ENCODE data around the gene SCFD2.

The SCFD2 gene

DNA sequence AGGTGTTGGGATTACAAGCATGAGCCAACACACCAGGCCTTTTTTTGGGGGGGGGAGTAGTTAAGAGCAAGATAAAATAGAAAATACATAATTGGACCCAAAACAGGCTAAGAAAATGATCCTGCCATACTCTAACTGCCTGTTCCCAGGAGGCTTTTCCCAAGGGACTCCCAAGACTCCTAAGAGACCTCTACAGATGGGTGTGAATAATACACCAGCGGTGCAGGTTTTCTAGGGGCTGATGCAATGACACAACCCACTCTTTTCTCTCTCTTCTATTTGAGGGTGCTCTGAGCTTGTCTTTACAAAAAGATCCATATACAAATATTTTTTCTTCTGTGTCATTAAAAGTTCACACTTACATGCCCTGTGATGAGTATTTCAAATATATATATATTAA lies 386.8 kb downstream of the SCFD2 start:
- TF ChIP-seq, protein P1, sequence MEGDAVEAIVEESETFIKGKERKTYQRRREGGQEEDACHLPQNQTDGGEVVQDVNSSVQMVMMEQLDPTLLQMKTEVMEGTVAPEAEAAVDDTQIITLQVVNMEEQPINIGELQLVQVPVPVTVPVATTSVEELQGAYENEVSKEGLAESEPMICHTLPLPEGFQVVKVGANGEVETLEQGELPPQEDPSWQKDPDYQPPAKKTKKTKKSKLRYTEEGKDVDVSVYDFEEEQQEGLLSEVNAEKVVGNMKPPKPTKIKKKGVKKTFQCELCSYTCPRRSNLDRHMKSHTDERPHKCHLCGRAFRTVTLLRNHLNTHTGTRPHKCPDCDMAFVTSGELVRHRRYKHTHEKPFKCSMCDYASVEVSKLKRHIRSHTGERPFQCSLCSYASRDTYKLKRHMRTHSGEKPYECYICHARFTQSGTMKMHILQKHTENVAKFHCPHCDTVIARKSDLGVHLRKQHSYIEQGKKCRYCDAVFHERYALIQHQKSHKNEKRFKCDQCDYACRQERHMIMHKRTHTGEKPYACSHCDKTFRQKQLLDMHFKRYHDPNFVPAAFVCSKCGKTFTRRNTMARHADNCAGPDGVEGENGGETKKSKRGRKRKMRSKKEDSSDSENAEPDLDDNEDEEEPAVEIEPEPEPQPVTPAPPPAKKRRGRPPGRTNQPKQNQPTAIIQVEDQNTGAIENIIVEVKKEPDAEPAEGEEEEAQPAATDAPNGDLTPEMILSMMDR (conservative IDR thresholded peaks at IDR 0.05; ENCODE audit: low read depth, low read length): peak; percentile 29
- DNase-seq (ENCODE audit: low read depth): no peak
- no peak overlapping the region for H3K4me3 ChIP-seq (ENCODE audit: low read length)

DNA sequence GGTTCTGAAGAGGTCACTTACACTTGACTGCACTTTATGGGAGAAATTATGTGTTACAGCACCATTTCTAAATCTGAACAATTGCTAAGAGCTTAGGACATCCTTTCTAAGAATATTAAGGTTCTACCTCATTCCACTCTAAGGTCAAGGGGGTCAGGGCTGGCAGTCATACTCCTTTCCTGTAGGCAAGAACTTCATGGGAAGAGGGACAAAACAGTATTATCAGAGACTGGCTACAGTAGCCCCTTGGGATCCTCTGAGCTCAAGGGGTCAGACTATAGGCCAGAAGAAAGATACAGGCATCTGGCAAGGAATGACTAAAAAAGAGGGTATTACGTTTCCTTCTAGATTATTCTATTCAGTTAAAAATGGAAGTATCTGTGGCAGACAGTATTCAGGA lies 388.6 kb downstream of the SCFD2 start:
- no peak overlapping the region for H3K4me3 ChIP-seq (ENCODE audit: low read length)
- DNase-seq (ENCODE audit: low read depth): no peak
- TF ChIP-seq, protein P1 (conservative IDR thresholded peaks at IDR 0.05; ENCODE audit: low read depth, low read length): no peak

DNA sequence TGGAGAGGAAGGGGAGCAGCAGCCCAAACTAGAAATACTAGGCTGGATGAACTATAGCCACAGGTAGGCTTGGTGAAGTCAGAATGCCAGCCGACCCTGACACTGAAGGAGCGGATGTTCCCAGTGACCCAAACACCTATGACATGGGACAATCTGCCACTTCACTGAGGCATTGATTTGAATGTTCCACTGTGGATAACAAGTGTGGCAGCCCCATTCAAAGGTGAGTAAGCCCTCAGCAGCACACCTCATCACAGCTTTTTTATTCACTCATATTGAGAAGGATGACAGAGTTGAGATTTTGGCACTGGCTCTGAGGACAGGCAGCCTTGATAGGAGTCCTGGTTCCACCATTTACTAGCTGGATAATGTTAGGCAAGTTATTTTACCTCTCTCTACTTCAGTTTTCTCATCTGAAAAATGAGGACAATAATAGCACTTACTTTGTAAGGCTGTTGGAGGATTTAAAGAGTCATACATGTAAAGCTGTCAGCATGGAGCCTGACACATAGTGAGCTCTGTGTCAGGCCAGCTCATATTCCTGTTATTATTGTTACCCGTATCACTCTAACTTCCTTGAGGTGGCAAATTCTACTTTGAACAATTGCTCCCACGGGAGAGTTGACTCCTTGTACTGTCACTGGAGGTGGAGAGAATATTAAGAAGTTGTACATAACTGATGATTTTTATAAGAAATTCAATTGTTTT lies 389.2 kb downstream of the SCFD2 start:
- TF ChIP-seq, protein P1 (conservative IDR thresholded peaks at IDR 0.05; ENCODE audit: low read depth, low read length): no peak
- H3K4me3 ChIP-seq (ENCODE audit: low read length): no peak overlapping the region

DNA sequence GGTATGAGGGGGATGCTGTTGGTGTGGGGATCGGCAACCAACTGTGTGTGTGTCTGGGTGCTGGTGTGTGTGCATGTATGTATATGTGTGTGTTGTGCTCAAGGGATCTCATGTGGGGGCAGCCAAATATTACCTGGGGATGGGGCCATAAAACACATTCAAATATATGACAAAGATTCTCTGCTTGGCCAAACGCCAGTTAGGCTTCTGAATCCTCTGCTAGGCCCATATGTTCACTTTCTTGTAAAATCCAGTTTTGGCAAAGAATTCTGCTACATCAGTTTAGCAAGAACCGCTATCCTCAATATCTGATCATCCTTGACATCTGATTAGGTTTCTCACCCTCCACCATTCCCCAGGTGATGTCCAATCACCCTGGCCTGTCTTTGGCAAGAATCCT lies 397.2 kb downstream of the SCFD2 start:
- TF ChIP-seq, protein P1 (conservative IDR thresholded peaks at IDR 0.05; ENCODE audit: low read depth, low read length): no peak
- no peak overlapping the region for H3K4me3 ChIP-seq (ENCODE audit: low read length)
- DNase-seq (ENCODE audit: low read depth): no peak

More for the DNA sequence above, 389.2 kb downstream of the SCFD2 start:
- DNase-seq (ENCODE audit: low read depth): no peak

DNA sequence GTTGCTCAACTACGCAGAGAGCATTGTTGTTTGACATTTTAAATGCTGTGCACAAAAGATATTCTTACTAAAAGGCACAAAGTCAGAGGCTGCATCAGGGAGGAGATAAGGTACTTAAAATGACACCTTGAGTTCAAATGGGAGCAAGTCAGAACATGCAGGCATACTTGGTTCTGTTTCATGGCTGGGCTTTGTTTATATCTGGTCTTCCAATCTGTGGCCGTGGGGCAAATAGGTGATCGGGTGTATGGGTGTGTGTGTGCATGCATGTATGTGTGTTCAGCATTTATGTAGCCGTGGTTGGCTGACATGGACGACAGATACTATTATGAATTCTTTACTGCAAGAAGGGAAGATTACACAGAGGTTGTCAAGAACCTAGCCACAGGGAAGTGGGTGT lies 397.6 kb downstream of the SCFD2 start:
- no peak overlapping the region for H3K4me3 ChIP-seq (ENCODE audit: low read length)
- no peak for DNase-seq (ENCODE audit: low read depth)
- TF ChIP-seq, protein P1 (conservative IDR thresholded peaks at IDR 0.05; ENCODE audit: low read depth, low read length): no peak

DNA sequence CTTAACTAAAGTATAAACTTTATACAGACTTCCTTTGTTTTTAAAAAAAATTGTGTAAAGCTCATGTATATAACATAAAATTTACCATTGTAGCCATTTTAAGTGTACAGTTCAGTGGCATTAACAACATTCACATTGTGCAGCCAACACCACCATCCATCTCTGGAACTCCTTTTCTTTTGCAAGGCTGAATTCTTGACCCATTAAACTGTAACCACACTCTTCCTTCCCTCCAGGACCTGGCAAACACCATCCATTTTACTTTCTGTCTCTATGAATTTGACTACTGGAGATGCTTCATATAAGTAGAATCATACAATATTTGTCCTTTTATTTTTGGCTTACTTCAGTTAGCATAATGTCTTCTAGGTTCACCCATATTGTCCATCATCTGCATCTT lies 399.1 kb downstream of the SCFD2 start:
- no peak overlapping the region for H3K4me3 ChIP-seq (ENCODE audit: low read length)
- TF ChIP-seq, protein P1 (conservative IDR thresholded peaks at IDR 0.05; ENCODE audit: low read depth, low read length): no peak
- no peak for DNase-seq (ENCODE audit: low read depth)

DNA sequence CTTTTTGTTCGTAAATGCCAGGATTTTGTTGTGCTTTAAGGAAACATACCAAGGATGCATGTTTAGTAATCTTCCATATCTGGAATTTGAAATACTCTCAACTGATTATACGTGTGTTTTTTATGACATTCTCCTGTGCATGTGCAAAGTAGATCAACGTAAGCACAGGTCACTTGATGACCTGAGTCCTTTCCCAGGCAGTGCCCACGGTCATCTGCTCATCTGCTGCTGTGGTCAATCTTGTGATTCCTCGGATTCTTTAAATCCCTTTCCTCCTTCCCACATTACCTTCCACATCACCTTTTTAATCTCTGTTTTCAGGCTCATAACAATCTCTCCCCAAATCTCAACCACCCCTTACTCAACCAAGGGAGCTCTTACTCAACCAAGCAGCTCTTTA lies 399.7 kb downstream of the SCFD2 start:
- TF ChIP-seq, protein P1 (conservative IDR thresholded peaks at IDR 0.05; ENCODE audit: low read depth, low read length): no peak
- H3K4me3 ChIP-seq (ENCODE audit: low read length): no peak overlapping the region
- DNase-seq (ENCODE audit: low read depth): no peak

Measured in retinal pigment epithelial cell (primary cell).